Endothelial cell (in vitro differentiated cells): ENCODE measurements around the gene AADACL4. TPM values are rescaled to one million over a fixed set of nuclear protein-coding genes. Genes with fewer than 3 reads are reported as not detected.
A peak's percentile ranks its signal among the peaks of the same experiment; 100 is the strongest.

Experiments
- DNase-seq: peaks from one replicate; pipeline ENCODE4 v3.0.0; 2021; ENCODE audit warnings: low spot score
- H3K27ac Mint-ChIP-seq: one replicate; pipeline ENCODE4 v1.8.0; 2021; ENCODE audit warnings: mixed read lengths, inconsistent platforms; ENCODE audit not compliant: unreplicated experiment
- H3K27me3 Mint-ChIP-seq: one replicate; pipeline ENCODE4 v1.8.0; 2021; ENCODE audit warnings: mild to moderate bottlenecking, moderate library complexity, mixed read lengths, inconsistent platforms; ENCODE audit not compliant: unreplicated experiment
- H3K36me3 Mint-ChIP-seq: one replicate; pipeline ENCODE4 v1.8.0; 2021; ENCODE audit warnings: mild to moderate bottlenecking, low read depth, mixed read lengths, inconsistent platforms; ENCODE audit not compliant: unreplicated experiment
- H3K4me1 Mint-ChIP-seq: one replicate; pipeline ENCODE4 v1.8.0; 2021; ENCODE audit warnings: mild to moderate bottlenecking, mixed read lengths, inconsistent platforms; ENCODE audit not compliant: unreplicated experiment
- H3K4me3 Mint-ChIP-seq: one replicate; pipeline ENCODE4 v1.8.0; 2021; ENCODE audit warnings: mild to moderate bottlenecking, mixed read lengths, inconsistent platforms; ENCODE audit not compliant: unreplicated experiment
- H3K9me3 Mint-ChIP-seq: one replicate; pipeline ENCODE4 v1.8.0; 2021; ENCODE audit warnings: mixed read lengths, inconsistent platforms; ENCODE audit not compliant: unreplicated experiment
- total RNA-seq: library from RNA; stranded (reverse); fragmentation: NEBNext Ultra II Directional; extraction: Animal tissue kit (Norgen Biotek cat#: 25700); gene quantifications from one replicate; pipeline ENCODE4 v1.2.1, GENCODE V29; 2021; ENCODE audit not compliant: unreplicated experiment
- TF ChIP-seq, protein P1 (sequence below): fragments of 200-600 bp; sonication (generic); IDR thresholded peaks from one replicate; pipeline ENCODE4 v1.5.0; 2021; ENCODE audit warnings: antibody characterized with exemption; ENCODE audit not compliant: unreplicated experiment

The AADACL4 gene
- total RNA-seq, 1 donor from 2014 or later: not detected

DNA sequence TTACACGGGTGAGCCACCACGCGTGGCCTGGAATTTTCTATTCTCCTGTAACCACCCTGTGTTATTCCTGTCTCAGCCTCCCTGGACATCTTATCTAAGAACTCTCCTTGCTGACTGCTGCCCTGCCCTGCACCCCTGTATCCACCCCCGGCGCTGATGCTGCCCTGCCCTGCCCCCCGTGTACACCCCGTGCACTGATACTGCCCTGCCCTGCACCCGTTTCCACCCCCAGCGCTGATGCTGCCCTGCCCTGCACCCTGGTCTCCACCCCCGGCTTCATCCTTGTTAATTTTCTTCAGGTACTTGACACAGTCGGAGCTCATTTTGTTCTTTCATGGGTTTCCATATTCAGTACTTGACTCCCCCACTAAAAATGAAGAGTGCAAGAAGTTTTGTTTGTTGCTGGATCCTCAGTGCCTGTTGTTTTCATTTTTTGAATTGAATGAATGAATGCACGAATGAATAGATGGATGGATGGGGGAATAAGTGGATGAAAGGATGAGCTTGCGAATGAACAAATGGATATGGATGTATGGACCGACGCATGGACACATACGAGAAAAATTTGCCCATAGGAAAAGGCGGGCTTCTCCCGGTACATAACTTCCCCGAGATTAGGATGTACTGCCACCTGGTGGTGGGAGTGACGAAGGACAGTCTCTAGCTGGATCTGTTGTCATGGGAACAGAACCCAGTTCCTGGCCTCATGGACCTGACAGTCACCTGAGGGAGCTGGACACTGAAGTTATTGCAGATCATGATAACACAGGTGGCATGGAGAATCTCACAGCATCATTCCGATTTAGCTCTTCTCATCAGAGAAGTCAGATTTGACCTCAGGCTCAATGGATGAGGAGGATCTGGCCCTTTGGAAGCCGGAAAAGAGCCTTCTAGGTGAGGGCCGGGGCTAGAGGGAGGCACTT is 14.9 kb downstream of the AADACL4 start:
- no peaks in the 10 kb centered on the region for H3K9me3 Mint-ChIP-seq
- TF ChIP-seq, protein P1, sequence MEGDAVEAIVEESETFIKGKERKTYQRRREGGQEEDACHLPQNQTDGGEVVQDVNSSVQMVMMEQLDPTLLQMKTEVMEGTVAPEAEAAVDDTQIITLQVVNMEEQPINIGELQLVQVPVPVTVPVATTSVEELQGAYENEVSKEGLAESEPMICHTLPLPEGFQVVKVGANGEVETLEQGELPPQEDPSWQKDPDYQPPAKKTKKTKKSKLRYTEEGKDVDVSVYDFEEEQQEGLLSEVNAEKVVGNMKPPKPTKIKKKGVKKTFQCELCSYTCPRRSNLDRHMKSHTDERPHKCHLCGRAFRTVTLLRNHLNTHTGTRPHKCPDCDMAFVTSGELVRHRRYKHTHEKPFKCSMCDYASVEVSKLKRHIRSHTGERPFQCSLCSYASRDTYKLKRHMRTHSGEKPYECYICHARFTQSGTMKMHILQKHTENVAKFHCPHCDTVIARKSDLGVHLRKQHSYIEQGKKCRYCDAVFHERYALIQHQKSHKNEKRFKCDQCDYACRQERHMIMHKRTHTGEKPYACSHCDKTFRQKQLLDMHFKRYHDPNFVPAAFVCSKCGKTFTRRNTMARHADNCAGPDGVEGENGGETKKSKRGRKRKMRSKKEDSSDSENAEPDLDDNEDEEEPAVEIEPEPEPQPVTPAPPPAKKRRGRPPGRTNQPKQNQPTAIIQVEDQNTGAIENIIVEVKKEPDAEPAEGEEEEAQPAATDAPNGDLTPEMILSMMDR: peak; percentile 97

GRCh38 chr1:12661606-12662219 is 17.8 kb downstream of the AADACL4 start:
- no peaks in the 10 kb centered on the region for H3K9me3 Mint-ChIP-seq
- peaks cover 3% of the 10 kb centered on the region for H3K36me3 Mint-ChIP-seq
- peaks cover 4% of the 10 kb centered on the region for H3K27me3 Mint-ChIP-seq
- TF ChIP-seq, protein P1: no peak
- no peaks in the 10 kb centered on the region for H3K4me1 Mint-ChIP-seq
- DNase-seq: no peak
- H3K4me3 Mint-ChIP-seq: no peak overlapping the region
- H3K27ac Mint-ChIP-seq: no peak overlapping the region

More for the DNA sequence above, 14.9 kb downstream of the AADACL4 start:
- H3K27ac Mint-ChIP-seq: no peak overlapping the region
- peaks cover 4% of the 10 kb centered on the region for H3K27me3 Mint-ChIP-seq
- peak; percentile 81 for DNase-seq
- H3K4me1 Mint-ChIP-seq: no peaks in the 10 kb centered on the region
- peaks cover 3% of the 10 kb centered on the region for H3K36me3 Mint-ChIP-seq
- no peak overlapping the region for H3K4me3 Mint-ChIP-seq

GRCh38 chr1:12662556-12662955 is 18.7 kb downstream of the AADACL4 start:
- peaks cover 4% of the 10 kb centered on the region for H3K27me3 Mint-ChIP-seq
- DNase-seq: no peak
- no peaks in the 10 kb centered on the region for H3K4me1 Mint-ChIP-seq
- H3K4me3 Mint-ChIP-seq: no peak overlapping the region
- peaks cover 3% of the 10 kb centered on the region for H3K36me3 Mint-ChIP-seq
- TF ChIP-seq, protein P1: no peak
- no peak overlapping the region for H3K27ac Mint-ChIP-seq
- H3K9me3 Mint-ChIP-seq: no peaks in the 10 kb centered on the region

DNA sequence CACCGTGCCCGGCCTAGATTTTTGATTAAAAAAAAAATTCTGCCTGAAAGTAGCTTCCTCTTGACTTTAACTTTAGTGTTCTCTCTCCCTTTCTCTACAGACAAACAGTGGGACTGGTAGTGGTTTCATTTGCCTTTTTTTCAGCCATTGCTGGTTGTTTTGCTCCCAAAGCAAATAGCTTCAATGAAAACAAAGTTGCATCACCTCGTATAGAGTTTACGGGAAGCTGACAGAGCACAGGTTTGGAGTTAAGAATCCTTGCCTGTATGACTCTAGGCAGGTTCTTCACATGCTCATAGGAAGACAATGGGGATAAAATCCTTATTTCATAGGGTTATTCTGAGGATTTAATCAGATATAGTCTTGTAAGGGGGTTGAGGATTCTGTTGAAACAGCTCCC is 21.6 kb downstream of the AADACL4 start:
- H3K4me1 Mint-ChIP-seq: no peaks in the 10 kb centered on the region
- no peak overlapping the region for H3K4me3 Mint-ChIP-seq
- no peaks in the 10 kb centered on the region for H3K27me3 Mint-ChIP-seq
- no peak overlapping the region for H3K27ac Mint-ChIP-seq
- H3K9me3 Mint-ChIP-seq: no peaks in the 10 kb centered on the region
- peaks cover 8% of the 10 kb centered on the region for H3K36me3 Mint-ChIP-seq
- TF ChIP-seq, protein P1: no peak
- DNase-seq: no peak

DNA sequence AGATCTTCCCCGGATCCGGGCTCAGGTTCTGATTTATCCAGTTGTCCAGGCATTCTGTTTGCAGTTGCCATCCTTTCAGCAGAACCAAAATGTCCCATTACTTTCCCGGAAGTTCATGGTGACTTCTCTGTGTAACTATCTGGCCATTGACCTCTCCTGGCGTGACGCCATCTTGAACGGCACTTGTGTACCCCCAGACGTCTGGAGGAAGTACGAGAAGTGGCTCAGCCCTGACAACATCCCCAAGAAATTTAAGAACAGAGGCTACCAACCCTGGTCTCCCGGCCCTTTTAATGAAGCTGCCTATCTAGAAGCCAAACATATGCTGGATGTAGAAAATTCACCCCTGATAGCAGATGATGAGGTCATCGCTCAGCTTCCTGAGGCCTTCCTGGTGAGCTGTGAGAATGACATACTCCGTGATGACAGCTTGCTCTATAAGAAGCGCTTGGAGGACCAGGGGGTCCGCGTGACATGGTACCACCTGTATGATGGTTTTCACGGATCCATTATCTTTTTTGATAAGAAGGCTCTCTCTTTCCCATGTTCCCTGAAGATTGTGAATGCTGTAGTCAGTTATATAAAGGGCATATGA is 22.4 kb downstream of the AADACL4 start:
- H3K36me3 Mint-ChIP-seq: peaks cover 8% of the 10 kb centered on the region
- no peaks in the 10 kb centered on the region for H3K9me3 Mint-ChIP-seq
- no peaks in the 10 kb centered on the region for H3K4me1 Mint-ChIP-seq

More for the DNA sequence above, 22.4 kb downstream of the AADACL4 start:
- Mint-ChIP-seq H3K27me3 (no peaks in the 10 kb centered on the region), H3K27ac (no peak overlapping the region), H3K4me3 (no peak overlapping the region)
- no peak for DNase-seq
- TF ChIP-seq, protein P1: no peak
